Mammary epithelial cell (primary cell): Measurements from ENCODE around the gene ATG13.

Source experiments
- EZH2 ChIP-seq: IDR thresholded peaks from 2 replicates; pipeline ENCODE4 v1.6.1; 2012; ENCODE audit warnings: low read length, inconsistent platforms, borderline replicate concordance
- TF ChIP-seq, protein P1 (sequence below), 2 donors: IDR thresholded peaks in 1 of 2; conservative IDR thresholded peaks in 1 of 2; 2 replicates each; pipeline ENCODE4 v1.5.1; 2011 to 2012; ENCODE audit warnings: inconsistent platforms in 2 of 2, low read length in 2 of 2, mild to moderate bottlenecking in 2 of 2, control low read depth in 1 of 2, low read depth in 1 of 2; ENCODE audit not compliant: insufficient read depth in 1 of 2; ENCODE audit errors: extremely low read depth in 1 of 2

DNA sequence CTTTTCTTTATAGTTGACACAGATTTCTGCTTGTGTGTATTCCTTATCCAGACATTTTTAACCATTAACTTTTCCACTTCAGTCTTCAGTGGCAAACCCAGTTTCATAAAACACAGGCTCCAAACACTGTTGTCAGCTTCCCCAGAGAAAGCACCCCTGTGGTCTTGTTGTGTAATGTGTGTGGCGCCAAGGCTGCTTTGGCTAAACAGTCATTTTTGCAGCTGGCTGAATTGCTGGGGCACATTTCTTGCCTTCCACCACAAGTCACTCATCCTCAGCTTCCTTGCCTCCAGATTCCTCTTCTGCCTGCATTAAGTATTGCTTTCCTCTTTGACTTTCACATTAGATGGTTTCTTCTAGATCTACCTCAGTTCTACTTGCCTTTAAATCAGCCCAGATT lies 42.6 kb downstream of the ATG13 start:
- TF ChIP-seq, protein P1, sequence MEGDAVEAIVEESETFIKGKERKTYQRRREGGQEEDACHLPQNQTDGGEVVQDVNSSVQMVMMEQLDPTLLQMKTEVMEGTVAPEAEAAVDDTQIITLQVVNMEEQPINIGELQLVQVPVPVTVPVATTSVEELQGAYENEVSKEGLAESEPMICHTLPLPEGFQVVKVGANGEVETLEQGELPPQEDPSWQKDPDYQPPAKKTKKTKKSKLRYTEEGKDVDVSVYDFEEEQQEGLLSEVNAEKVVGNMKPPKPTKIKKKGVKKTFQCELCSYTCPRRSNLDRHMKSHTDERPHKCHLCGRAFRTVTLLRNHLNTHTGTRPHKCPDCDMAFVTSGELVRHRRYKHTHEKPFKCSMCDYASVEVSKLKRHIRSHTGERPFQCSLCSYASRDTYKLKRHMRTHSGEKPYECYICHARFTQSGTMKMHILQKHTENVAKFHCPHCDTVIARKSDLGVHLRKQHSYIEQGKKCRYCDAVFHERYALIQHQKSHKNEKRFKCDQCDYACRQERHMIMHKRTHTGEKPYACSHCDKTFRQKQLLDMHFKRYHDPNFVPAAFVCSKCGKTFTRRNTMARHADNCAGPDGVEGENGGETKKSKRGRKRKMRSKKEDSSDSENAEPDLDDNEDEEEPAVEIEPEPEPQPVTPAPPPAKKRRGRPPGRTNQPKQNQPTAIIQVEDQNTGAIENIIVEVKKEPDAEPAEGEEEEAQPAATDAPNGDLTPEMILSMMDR (conservative IDR thresholded peaks at IDR 0.05 in 1 of 2, IDR thresholded peaks at IDR 0.05 in 1 of 2; ENCODE audit: extremely low read depth in 1 of 2, insufficient read depth in 1 of 2, low read depth in 1 of 2, low read length in 2 of 2) = no peak
- no peak for TF ChIP-seq EZH2
